HFFc6 (cell line): Measurements from ENCODE around the gene TMBIM4. TPM values are rescaled to one million over a fixed set of nuclear protein-coding genes. Genes with fewer than 3 reads are reported as not detected.
A peak's percentile ranks its signal among the peaks of the same experiment; 100 is the strongest.

ENCODE experiments used
- DNase-seq: peaks from one replicate; pipeline ENCODE4 v3.0.0-alpha.2; 2018
- H3K27ac Mint-ChIP-seq: 2 replicates; pipeline ENCODE4 v1.8.0; 2020; ENCODE audit warnings: mild to moderate bottlenecking, mixed read lengths
- H3K27me3 Mint-ChIP-seq: 2 replicates; pipeline ENCODE4 v1.8.0; 2021; ENCODE audit warnings: mild to moderate bottlenecking, moderate library complexity, mixed read lengths; ENCODE audit not compliant: insufficient read depth
- H3K36me3 Mint-ChIP-seq: 2 replicates; pipeline ENCODE4 v1.8.0; 2021; ENCODE audit warnings: low read depth, mixed read lengths
- H3K4me1 Mint-ChIP-seq: 2 replicates; pipeline ENCODE4 v1.8.0; 2020; ENCODE audit warnings: low read depth, mixed read lengths
- H3K4me3 Mint-ChIP-seq: 2 replicates; pipeline ENCODE4 v1.8.0; 2020; ENCODE audit warnings: mild to moderate bottlenecking, moderate library complexity, mixed read lengths
- H3K9me3 Mint-ChIP-seq: 2 replicates; pipeline ENCODE4 v1.8.0; 2020; ENCODE audit warnings: mild to moderate bottlenecking, mixed read lengths
- total RNA-seq, 6 experiments: library from RNA; stranded (reverse); fragmentation: NEBNext Ultra II Directional; extraction: Animal tissue kit (Norgen Biotek cat#: 25700); gene quantifications; 2 replicates in 1 of 6; 3 replicates in 5 of 6; pipeline ENCODE4 v1.2.3, GENCODE V29; 2021
- TF ChIP-seq, protein P1 (sequence below): fragments of 200-600 bp; sonication (generic); IDR thresholded peaks from 2 replicates; pipeline ENCODE4 v1.5.0; 2021; ENCODE audit warnings: antibody characterized with exemption, mild to moderate bottlenecking

The TMBIM4 gene
- total RNA-seq, 6 experiments from 2014 or later = 92.3 to 112 (median 104) TPM

DNA sequence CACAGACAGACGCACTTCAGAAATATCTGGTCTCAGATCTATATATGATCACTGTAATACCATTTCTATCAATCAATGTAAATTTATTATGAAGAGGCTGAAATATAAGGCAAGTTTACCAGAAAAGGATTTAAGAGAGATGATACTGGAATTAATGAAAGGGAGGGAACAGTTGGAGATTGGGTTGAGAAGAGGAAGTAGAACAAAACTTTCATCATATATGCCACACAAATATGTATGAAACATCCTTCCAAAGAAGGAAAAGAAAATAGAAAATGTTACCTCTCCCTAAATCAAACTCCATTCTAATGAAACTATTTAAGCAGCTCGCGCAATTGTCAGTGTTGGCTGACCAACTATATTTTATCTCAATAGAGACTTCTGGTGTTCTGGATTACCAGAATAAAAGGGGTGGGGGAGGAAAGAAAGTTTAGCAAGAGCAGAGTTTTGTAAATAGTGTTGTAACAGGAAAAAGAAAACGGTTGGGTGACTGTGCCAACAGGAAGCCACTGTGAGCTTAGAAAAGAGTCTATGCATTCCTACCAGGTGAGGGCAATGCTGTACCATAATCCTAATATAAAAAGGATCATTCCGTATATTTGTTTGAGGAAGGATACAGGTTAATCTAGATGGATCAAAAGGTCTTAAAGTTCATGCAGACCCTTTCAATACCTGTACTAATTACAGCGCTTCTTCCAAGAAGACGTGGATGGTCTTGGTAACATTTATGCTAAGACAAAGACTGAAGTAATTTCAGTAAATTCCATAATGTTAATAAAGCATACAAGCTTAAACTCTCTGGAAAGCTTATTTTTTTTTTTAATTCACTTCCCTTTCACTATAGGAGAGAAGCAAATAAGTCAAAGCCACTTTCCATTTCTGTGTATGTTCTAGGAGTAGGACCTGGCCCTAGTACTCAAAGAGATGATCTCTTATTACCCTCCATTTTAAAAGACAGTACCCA, 24.7 kb downstream of the TMBIM4 start:
- Mint-ChIP-seq H3K4me3 (no peak overlapping the region), H3K27me3 (no peaks in the 10 kb centered on the region)

GRCh38 chr12:66143868-66144267, 25.9 kb downstream of the TMBIM4 start:
- TF ChIP-seq, protein P1, sequence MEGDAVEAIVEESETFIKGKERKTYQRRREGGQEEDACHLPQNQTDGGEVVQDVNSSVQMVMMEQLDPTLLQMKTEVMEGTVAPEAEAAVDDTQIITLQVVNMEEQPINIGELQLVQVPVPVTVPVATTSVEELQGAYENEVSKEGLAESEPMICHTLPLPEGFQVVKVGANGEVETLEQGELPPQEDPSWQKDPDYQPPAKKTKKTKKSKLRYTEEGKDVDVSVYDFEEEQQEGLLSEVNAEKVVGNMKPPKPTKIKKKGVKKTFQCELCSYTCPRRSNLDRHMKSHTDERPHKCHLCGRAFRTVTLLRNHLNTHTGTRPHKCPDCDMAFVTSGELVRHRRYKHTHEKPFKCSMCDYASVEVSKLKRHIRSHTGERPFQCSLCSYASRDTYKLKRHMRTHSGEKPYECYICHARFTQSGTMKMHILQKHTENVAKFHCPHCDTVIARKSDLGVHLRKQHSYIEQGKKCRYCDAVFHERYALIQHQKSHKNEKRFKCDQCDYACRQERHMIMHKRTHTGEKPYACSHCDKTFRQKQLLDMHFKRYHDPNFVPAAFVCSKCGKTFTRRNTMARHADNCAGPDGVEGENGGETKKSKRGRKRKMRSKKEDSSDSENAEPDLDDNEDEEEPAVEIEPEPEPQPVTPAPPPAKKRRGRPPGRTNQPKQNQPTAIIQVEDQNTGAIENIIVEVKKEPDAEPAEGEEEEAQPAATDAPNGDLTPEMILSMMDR = no peak
- peaks cover 71% of the 10 kb centered on the region for H3K36me3 Mint-ChIP-seq
- peaks cover 29% of the 10 kb centered on the region for H3K9me3 Mint-ChIP-seq
- H3K27ac Mint-ChIP-seq = peak overlapping the region; percentile 66; the same call in 1 of the 2 replicates
- DNase-seq = no peak
- H3K4me3 Mint-ChIP-seq = no peak overlapping the region
- peaks cover 25% of the 10 kb centered on the region for H3K4me1 Mint-ChIP-seq
- H3K27me3 Mint-ChIP-seq = no peaks in the 10 kb centered on the region

More for the DNA sequence above, 24.7 kb downstream of the TMBIM4 start:
- peak overlapping the region; percentile 66 for H3K27ac Mint-ChIP-seq
- peak; percentile 59 for DNase-seq
- H3K4me1 Mint-ChIP-seq = peaks cover 27% of the 10 kb centered on the region
- H3K36me3 Mint-ChIP-seq = peaks cover 65% of the 10 kb centered on the region
- TF ChIP-seq, protein P1 = peak; percentile 83
- peaks cover 19% of the 10 kb centered on the region for H3K9me3 Mint-ChIP-seq

GRCh38 chr12:66142826-66143225, 27.0 kb downstream of the TMBIM4 start:
- Mint-ChIP-seq H3K27me3 (no peaks in the 10 kb centered on the region), H3K4me1 (peaks cover 17% of the 10 kb centered on the region), H3K9me3 (peaks cover 29% of the 10 kb centered on the region), H3K4me3 (no peak overlapping the region), H3K36me3 (peaks cover 67% of the 10 kb centered on the region), H3K27ac (no peak overlapping the region)
- TF ChIP-seq, protein P1 = no peak
- DNase-seq = no peak

DNA sequence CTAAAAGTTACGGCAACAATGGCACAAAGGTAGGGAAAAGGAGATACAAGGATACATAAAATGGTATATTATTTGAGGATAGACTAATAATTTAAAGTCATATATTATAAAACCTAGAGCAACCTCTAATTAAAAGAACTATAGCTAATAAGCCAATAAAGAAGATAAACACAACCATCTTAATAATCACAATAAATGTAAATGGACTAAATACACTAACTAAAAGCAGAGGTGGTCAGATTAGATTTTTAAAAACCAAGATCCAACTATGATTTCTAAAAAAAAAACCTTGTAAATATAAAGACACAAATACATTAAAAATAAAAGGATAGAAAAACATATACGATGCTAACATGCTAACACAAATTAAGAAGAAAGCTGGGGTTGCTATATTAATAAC, 28.5 kb downstream of the TMBIM4 start:
- peaks cover 29% of the 10 kb centered on the region for H3K9me3 Mint-ChIP-seq
- DNase-seq = no peak
- H3K4me3 Mint-ChIP-seq = no peak overlapping the region
- H3K27me3 Mint-ChIP-seq = no peaks in the 10 kb centered on the region
- TF ChIP-seq, protein P1 = no peak
- no peak overlapping the region for H3K27ac Mint-ChIP-seq
- H3K4me1 Mint-ChIP-seq = peaks cover 17% of the 10 kb centered on the region
- peaks cover 71% of the 10 kb centered on the region for H3K36me3 Mint-ChIP-seq

- H3K27me3 Mint-ChIP-seq = no peaks in the 10 kb centered on the region
- peaks cover 14% of the 10 kb centered on the region for H3K4me1 Mint-ChIP-seq
- H3K4me3 Mint-ChIP-seq = no peak overlapping the region
- peaks cover 29% of the 10 kb centered on the region for H3K9me3 Mint-ChIP-seq
- no peak overlapping the region for H3K27ac Mint-ChIP-seq
- TF ChIP-seq, protein P1 = no peak
- H3K36me3 Mint-ChIP-seq = peaks cover 71% of the 10 kb centered on the region
- DNase-seq = no peak
Measured at GRCh38 chr12:66140731-66141130, 29.1 kb downstream of the TMBIM4 start.
